HG02852 (cell line): ENCODE data around the gene FLAD1.

Experiments
- ATAC-seq: cut with Tn5 transposase; IDR thresholded peaks from one replicate; pipeline ENCODE4 v1.9.1; 2021; ENCODE audit warnings: mild to moderate bottlenecking, moderate library complexity; ENCODE audit not compliant: unreplicated experiment

The FLAD1 gene

GRCh38 chr1:154982897-154983648, at the start of gene FLAD1:
Gene FLAD1, plus strand, starts transcription at chr1:154983344. Its CDS starts 351 bp downstream, at chr1:154983695.
- peak; percentile 98 for ATAC-seq

DNA sequence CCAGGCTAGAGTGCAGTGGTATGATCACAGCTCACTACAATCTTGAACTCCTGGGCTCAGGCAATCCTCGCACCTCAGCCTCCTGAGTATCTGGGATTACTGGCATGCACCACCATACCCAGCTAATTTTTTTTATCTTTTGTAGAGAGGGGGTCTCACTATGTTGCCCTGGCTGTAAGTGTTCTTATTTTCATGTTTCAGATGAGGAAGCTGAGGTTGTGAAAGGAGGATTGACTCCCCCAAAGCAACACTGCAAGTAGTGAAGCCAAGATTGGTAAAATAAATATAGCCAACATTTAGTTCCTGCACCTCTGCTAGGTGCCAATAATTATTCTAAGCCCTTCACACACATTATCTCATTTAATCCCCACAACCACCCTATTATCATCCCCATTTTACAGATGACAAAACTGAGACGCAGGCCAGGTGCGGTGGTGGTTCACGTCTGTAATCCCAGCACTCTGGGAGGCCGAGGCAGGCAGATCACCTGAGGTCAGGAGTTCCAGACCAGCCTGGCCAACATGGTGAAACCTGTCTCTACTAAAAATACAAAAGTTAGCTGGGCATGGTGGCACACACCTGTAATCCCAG, 48.7 kb upstream of the FLAD1 start:
- ATAC-seq = no peak

DNA sequence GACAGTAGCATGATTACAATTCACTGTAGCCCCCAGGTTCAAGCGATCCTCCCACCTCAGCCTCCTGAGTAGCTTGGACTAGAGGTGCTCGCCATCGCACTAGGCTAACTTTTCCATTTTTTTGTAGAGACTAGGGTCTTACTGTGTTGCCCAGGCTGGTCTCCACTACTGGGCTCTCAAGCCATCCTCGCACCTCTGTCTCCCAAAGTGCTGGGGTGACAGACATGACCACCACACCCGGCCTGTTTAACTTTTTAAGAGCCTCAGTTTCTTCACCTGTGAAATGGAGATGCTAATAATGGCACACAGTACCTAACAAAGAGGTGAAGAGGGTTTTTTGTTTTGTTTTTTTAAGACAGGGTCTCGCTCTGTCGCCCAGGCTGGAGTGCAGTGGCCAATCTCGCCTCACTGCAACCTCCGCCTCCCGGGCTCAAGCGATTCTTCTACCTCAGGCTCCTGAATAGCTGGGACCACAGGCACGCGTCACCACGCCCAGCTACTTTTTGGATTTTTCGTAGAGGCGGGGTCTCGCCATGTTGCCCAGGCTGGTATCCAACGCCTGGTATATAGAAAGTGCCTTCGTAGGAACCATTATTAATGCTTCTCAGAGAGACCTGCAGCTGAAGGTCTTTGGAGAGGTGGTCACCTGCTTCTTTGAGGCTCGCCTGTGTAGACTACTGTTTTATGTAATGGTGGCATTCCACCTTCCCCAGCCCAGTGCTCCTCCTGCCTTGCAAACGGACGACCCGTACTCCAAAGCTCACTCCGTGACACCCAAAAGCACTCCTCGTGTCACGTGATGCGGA, 47.2 kb upstream of the FLAD1 start:
- no peak for ATAC-seq

GRCh38 chr1:154936555-154937084, 46.5 kb upstream of the FLAD1 start, which contains the start of gene PMVK:
Gene PMVK, minus strand, starts transcription at chr1:154936719. Its CDS starts 34 bp downstream, at chr1:154936685.
- ATAC-seq = peak; percentile 75

GRCh38 chr1:154937085-154937987, 45.8 kb upstream of the FLAD1 start:
- ATAC-seq = peak; percentile 49

- ATAC-seq = no peak
These were observed 45.2 kb upstream of the FLAD1 start for GRCh38 chr1:154937988-154938386.

DNA sequence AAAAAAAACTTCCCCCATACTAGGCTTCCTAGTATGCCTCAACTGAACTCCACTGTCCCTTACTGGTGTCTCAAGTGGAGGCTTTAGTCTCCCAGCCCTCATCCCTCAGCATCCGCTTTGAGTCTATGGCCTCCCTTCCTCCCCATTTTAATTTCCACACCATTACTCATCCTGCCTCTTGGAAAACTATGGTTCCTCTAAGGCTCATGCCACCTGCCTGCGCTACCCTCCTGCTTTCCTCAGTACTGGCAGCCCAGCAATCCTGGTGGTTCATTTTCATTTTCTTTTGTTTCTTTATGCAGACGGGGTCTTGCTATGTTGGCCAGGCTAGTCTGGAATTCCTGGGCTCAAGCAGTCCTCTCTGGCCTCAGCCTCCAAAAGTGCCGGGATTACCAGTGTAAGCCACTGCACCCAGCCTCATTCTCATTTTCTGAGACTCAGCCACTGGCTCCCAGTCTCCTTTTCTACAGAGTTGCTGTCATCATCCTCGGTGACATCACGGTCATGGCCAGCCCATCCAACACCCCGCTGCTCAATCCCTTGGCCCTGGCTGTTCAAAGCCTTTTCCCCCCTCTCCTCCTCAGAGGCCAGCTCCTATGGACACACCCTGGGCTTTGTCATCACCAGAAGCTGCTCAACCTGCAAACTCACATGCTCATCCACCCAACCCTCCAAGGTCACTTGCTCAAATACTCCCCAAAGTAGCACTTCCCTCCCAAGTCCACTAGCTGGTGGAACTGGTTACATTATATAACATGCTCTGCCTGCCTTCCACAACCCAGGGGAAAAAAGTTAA, 44.3 kb upstream of the FLAD1 start:
- no peak for ATAC-seq

DNA sequence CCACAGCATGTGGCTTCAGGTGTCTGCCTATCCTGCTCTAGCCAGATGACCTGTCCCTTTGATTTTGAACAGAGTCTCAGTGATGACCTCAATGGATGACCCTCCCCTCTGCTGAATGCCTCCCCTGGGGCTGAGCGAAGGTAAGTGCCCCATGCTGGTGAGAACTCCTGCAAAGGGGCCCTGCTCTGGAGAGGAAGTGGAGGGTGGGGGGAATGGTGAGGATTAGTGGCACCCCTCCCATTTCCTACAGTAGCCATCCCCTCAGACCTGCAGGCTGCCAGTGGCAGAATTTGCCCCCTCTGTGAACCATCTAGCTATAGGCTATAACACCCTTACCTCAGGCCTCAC, 43.0 kb upstream of the FLAD1 start:
- ATAC-seq = no peak

GRCh38 chr1:154940651-154941194, 42.4 kb upstream of the FLAD1 start:
- no peak for ATAC-seq

GRCh38 chr1:154941333-154942013, 41.7 kb upstream of the FLAD1 start:
- ATAC-seq = no peak

DNA sequence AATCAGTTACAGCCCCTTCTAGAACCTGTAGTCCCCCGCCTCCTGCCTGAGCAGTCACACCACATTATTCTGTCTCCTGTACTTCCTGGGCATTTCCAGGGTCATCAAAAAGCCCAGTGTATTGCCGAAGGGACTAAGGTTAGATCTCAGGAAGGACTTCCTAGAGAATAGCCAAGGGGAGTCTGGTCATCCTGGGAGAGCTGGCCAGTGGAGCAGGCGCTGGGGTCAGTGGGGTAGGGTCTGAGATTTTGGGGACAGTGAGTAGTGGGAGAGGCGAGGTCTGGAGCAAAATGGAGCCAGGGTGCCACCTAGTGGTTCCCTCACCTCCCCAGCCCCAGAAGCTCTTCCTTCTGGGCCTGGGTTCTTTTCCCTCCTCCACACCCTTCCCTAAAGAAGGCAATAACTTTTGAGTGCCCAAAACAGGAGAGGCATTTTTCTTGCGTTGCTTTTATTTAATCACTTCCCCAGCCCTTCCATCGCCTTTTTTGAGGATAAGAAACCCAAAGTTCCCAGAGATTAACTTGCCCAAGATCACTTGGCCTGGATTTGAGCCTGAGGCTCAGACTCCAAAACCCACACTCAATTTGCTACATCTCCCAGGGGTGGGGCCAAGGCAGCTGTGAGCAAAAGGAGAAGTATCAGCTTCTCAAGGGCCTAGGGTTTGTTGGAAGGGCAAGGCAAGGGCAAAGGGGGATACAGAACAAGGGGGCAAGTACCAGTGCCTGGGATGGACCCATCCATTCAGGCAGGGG, 39.3 kb upstream of the FLAD1 start:
- ATAC-seq = no peak

- no peak for ATAC-seq
These were observed 38.6 kb upstream of the FLAD1 start for GRCh38 chr1:154944401-154945159.

- ATAC-seq = no peak
These were observed 37.8 kb upstream of the FLAD1 start for GRCh38 chr1:154945160-154945961.

- no peak for ATAC-seq
These were observed 36.9 kb upstream of the FLAD1 start for GRCh38 chr1:154945962-154946850.

- ATAC-seq = no peak
These were observed 35.1 kb upstream of the FLAD1 start for GRCh38 chr1:154948079-154948478.
